SK-N-MC (cell line): ENCODE measurements around the gene TRPT1.
A peak's percentile ranks its signal among the peaks of the same experiment; 100 is the strongest.

Experiments used
- DNase-seq: peaks from one replicate; pipeline ENCODE4 v3.0.0-alpha.2; 2011; ENCODE audit warnings: low read depth, low spot score
- H3K27ac ChIP-seq: fragments of 200-600 bp; sonication (generic); 2 replicates; pipeline ENCODE4 v1.5.1; 2016; ENCODE audit warnings: mixed run types
- H3K36me3 ChIP-seq: fragments of 200-600 bp; sonication (generic); 2 replicates; pipeline ENCODE4 v1.6.1; 2017; ENCODE audit warnings: antibody characterized with exemption, low read length, mixed read lengths; ENCODE audit not compliant: insufficient read depth
- H3K4me3 ChIP-seq: fragments of 200-600 bp; sonication (generic); 2 replicates; pipeline ENCODE4 v1.5.1; 2016
- H3K9ac ChIP-seq: fragments of 200-600 bp; sonication (generic); 2 replicates; pipeline ENCODE4 v1.8.0; 2017; ENCODE audit warnings: mixed run types, mixed read lengths; ENCODE audit not compliant: insufficient read length
- H3K9me3 ChIP-seq: fragments of 200-600 bp; sonication (generic); 2 replicates; pipeline ENCODE4 v1.6.1; 2017; ENCODE audit warnings: low read depth, mild to moderate bottlenecking, antibody characterized with exemption, low read length, moderate library complexity, mixed read lengths
- EZH2 ChIP-seq: fragments of 200-600 bp; sonication (generic); IDR thresholded peaks from one replicate; pipeline ENCODE4 v1.6.1; 2017; ENCODE audit warnings: antibody characterized with exemption
- FOXP2 ChIP-seq: optimal IDR thresholded peaks from 2 replicates; pipeline ENCODE3; 2011; ENCODE audit warnings: mild to moderate bottlenecking, moderate library complexity; ENCODE audit not compliant: insufficient read depth; ENCODE audit errors: extremely low read length, control extremely low read depth
- POLR2AphosphoS5 ChIP-seq: IDR thresholded peaks from 2 replicates; pipeline ENCODE4 v1.6.1; 2012; ENCODE audit warnings: mild to moderate bottlenecking, low read depth, low read length, borderline replicate concordance

TRPT1 gene

DNA sequence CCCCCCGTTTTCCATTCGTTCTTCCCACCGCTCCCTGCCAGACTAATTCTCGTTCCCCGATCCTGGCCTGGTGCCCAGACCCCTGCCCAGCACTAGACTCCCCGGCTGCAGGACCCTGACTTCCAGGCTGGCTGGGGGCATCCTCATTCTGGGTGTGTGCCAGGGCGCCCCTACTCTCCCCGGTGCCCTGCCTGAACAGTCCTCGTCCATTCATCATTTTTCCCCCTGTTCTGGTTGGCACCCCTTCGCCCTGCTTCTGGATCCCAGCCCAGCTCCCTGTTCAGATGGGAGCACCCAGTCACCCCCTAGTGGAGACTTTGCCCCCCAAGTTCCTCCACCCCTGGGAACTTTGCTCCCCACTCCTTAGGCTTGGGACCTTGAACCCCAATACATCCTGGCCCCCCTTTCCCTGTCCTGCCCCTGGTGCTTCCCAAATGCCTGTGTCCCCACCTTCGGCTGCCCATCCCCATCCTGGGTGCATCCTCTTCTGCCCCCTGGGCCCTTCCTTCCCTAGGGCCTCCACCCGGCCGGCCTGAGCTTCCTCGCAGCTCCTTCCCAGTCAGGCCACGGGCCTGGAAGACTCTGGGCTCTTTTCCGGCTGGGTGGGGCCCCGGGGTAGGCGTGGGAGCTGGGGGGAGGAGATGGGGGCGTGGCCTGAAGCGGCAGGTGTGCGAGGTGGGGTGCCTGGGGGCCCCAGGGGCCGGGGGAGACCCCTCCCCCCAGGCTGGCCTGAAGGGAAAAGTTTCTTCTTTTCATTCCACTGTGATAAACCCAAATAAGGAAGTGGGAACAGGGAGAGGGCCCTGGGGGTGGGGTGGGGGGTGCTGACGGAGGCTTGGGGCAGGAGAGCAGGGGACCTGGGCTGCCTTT, 26.3 kb upstream of the TRPT1 start:
- H3K4me3 ChIP-seq = peak overlapping the region; percentile 94
- H3K9ac ChIP-seq = peak overlapping the region; percentile 83
- H3K27ac ChIP-seq = 0 out of 2 replicates have a peak overlapping the region, but pooled peaks have one; percentile 19
- H3K9me3 ChIP-seq = no peaks in the 10 kb centered on the region
- H3K36me3 ChIP-seq = peaks cover 15% of the 10 kb centered on the region; the same call in 1 of the 2 replicates
- TF ChIP-seq POLR2AphosphoS5 = peak; percentile 59; the same call in 1 of the 2 replicates
- no peak for TF ChIP-seq FOXP2
- TF ChIP-seq EZH2 = no peak
- DNase-seq = no peak

DNA sequence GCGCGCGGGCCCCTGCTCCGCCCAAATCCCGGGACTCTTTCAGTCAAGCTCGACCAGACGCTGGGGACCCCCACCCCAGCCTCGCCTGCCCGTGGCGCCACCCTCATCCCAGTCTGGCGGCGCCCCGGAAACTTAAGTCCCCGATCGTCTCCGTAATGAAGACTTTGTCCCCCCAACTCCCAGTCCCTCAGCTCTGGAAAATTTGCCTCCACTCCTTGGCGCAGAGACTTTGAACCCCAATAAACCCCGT, 25.7 kb upstream of the TRPT1 start:
- Histone ChIP-seq H3K36me3 (peaks cover 15% of the 10 kb centered on the region; the same call in 1 of the 2 replicates), H3K27ac (no peak overlapping the region), H3K4me3 (peak overlapping the region; percentile 94), H3K9me3 (no peaks in the 10 kb centered on the region), H3K9ac (peak overlapping the region; percentile 83)
- DNase-seq = no peak
- TF ChIP-seq EZH2 (no peak), POLR2AphosphoS5 (no peak), FOXP2 (no peak)

DNA sequence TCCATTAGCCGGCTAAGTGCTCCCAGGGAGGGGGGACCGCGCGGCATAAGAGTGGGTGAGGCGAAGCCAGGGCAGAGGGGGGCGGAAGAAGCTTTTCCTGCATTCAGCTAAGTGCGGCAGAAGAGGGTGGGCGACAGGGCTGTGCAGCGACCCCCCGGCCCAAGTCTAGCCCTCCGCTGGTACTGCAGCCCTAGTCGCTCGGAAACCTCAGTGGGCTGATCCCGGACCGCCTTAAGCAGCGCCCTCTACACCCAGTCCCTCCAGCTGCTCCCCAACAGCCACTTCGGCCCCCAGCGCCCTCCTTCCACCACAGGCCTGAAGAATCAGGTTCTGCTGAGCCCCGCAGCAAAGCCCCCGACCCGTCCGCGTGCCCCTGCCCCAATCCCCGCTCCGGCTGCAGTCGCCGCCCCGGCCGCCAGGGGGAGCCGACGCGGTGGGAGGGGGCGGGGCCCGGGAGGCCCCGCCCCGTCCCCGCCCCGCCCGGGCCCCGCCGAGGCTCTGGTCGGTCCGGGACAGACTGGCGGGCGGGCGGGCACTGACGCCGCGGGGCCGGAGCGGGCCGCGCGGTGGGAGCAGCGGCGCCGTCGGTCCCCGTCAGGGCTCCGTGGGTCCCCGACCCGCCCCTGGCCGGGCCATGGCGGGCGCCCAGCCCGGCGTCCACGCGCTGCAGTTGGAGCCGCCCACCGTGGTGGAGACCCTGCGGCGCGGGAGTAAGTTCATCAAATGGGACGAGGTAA, 25.2 kb upstream of the TRPT1 start, which contains the start of gene PLCB3:
TSS of gene PLCB3 (plus strand) at position 515 of the 737 bp plus-strand sequence. CDS start at position 635, 120 bp downstream.
- Histone ChIP-seq H3K9me3 (no peaks in the 10 kb centered on the region), H3K27ac (no peak within 1 kb of the TSS), H3K36me3 (peaks cover 10% of the 10 kb centered on the region; the same call in 1 of the 2 replicates), H3K4me3 (peak within 1 kb of the TSS; percentile 94), H3K9ac (peak within 1 kb of the TSS; percentile 83)
- TF ChIP-seq FOXP2 (no peak), POLR2AphosphoS5 (peak; percentile 64; the same call in 1 of the 2 replicates)
- DNase-seq = no peak

DNA sequence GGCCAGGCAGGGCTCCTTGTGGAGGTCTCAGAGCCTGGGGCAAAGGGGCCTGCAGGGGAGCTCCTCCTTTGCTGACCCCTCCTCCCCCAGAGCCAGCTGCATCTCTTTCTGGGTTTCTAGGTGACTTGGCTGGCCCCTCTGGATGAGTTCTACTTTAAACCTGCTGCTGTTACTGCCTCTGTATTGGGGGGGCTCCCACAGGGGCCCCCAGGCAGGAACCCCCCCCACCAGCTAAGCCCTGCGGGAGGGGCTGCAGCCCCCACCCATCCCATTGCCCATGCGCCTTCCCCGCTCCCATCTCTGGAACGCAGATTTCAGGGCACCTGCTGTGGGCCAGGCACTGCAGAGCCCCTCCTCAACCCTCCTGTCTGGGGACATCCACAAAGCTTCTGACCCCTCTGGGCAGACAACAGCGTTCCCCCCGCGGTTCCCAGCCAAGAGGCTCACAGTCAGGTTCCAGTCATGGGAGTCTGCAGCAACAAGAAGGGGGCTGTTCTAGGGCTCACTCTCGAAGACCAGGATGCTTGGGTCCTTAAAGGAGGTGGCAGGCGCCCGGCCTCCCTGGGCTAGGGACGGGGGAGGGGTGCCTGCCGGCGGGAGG, 24.5 kb upstream of the TRPT1 start:
- H3K4me3 ChIP-seq = peak overlapping the region; percentile 94
- DNase-seq = no peak
- H3K9ac ChIP-seq = peak overlapping the region; percentile 74
- no peak for TF ChIP-seq EZH2
- TF ChIP-seq POLR2AphosphoS5 = no peak
- no peak for TF ChIP-seq FOXP2
- no peaks in the 10 kb centered on the region for H3K9me3 ChIP-seq
- H3K36me3 ChIP-seq = peaks cover 4% of the 10 kb centered on the region; the same call in 1 of the 2 replicates
- no peak overlapping the region for H3K27ac ChIP-seq

DNA sequence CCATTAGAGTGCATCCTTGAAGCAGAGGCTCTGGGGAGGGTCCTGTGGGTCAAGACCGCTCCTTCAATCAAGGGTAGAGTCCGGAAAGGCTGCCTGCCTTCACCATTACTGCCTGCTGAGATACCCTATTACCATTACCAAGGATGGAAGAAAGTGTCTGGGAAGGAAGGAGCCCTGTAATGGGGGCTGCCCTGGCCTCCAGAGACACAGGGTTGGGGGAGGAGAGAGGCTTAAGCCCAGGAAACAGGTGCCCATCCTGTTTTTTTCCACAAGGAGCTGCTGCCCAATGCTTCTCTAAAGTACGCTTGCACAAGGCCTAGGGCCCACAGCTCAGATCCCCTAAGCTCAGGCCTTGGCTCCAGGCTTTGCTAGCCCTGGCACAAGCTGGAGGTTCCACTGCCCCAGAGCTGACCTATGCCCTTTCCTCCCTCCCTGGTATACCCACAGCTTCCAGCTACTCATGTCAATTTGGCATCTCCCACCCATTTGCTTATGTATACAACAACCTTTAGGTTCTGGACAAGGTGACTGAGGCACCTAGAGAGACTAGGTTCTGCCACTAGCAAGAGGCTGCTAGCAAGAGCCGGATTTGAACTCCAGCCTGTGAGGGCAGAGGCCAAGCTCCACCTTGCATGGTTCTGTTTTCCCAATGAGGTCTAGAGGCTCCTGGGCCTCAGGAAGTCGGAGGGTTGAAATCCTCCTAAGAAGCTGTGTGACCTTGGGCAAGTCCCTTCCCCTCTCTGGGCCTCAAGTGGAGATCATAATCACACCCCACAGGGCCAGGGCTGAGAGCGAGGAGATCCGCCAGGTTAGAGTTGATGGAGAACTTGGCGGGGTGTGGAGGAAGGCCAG, 23.8 kb upstream of the TRPT1 start:
- TF ChIP-seq POLR2AphosphoS5 (no peak), EZH2 (no peak), FOXP2 (no peak)
- Histone ChIP-seq H3K9me3 (no peaks in the 10 kb centered on the region), H3K9ac (no peak overlapping the region), H3K27ac (no peak overlapping the region), H3K4me3 (no peak overlapping the region), H3K36me3 (no peaks in the 10 kb centered on the region; the same call in 1 of the 2 replicates)
- no peak for DNase-seq

DNA sequence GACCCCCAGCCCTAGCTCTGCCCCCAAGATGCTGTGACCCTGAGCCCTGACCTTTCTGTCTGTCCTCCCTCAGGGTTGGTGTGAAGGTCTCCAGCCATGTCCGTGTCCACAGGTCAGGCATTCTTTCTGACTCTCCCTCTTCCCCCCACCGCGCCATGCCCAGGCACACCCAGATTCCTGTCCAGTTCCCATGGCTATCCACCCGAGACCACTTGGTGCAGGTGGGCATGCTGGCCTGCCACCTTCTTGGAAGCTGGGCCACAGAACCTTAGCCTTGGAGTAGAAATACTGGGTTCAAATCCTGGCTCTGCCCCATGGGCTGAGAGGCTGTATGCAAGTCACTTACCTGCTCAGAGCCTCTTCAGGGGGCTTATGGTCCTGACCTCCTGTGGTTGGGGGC, 23.1 kb upstream of the TRPT1 start:
- Histone ChIP-seq H3K27ac (no peak overlapping the region), H3K4me3 (no peak overlapping the region), H3K9ac (no peak overlapping the region), H3K36me3 (peaks cover 3% of the 10 kb centered on the region; the same call in 1 of the 2 replicates), H3K9me3 (no peaks in the 10 kb centered on the region)
- TF ChIP-seq EZH2 = no peak
- no peak for TF ChIP-seq POLR2AphosphoS5
- TF ChIP-seq FOXP2 = no peak
- DNase-seq = no peak

DNA sequence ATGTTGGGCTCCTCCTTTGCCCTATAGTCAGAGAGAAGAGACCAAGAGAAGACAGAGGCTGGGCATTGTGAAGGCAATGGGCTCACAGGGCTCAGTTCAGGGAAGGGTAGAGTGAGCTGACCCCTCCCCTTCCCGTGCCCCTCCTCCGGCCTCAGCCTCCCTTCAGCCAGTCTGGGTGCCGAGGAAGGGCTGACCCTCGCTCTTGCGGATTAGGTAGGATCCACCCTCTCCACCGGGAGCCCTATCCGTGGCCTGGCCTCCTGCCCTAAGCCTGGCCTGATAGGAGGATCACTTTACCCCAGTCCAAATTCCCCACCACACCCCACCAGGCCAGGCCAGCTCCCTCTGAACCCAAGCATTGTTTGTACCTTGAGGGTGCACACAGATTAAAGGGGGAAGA, 22.6 kb upstream of the TRPT1 start:
- no peak for DNase-seq
- Histone ChIP-seq H3K4me3 (no peak overlapping the region), H3K9me3 (no peaks in the 10 kb centered on the region), H3K9ac (no peak overlapping the region), H3K36me3 (peaks cover 4% of the 10 kb centered on the region; the same call in 1 of the 2 replicates), H3K27ac (peak overlapping the region; percentile 86; the same call in 1 of the 2 replicates)
- TF ChIP-seq FOXP2 (no peak), POLR2AphosphoS5 (no peak), EZH2 (no peak)

DNA sequence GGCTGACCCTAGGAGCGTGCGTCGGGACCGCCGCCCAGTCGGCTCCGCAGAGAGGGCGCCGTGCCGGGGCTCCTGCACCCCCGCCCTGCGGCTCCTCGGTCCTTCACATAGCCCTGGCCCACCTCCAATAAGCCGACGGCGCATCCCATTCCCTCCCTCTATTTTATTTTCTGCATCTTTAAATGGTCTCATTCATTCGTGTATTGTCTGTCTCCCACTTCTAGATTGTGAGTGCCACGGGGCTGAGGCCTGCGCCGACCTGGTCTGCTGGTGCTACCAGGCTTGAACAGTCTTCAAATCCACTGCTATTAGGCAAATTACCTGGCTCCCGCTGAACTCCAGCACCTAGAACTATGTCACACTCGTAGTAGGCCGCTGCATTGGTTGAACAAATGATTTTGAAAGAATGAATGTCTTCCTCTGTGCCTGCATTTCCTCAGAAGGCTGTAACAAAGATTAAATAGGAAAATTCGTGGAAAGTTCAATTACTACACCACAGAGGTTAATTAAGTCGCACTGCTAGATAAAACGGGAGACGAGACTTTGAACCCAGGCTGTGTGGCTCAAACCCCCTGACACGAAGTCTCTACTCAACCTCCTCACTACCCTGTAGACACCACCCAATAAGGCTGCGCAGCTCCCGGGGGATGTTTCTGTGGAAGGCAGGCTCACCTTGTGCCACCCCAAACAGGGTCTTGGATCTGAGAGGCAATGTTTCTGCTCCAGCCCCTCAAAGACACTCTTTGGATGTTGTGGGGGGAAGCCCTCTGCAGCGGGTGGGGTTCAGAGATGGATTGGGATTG, 21.9 kb upstream of the TRPT1 start:
- no peak for DNase-seq
- H3K27ac ChIP-seq = peak overlapping the region; percentile 86
- no peaks in the 10 kb centered on the region for H3K9me3 ChIP-seq
- TF ChIP-seq POLR2AphosphoS5 = no peak; the same call in 1 of the 2 replicates
- no peak overlapping the region for H3K4me3 ChIP-seq
- H3K9ac ChIP-seq = peak overlapping the region; percentile 37
- peaks cover 4% of the 10 kb centered on the region; the same call in 1 of the 2 replicates for H3K36me3 ChIP-seq
